Head of caudate nucleus (tissue), 42 donors: ENCODE data around the gene CORO2A.

Experiments used
- DNase-seq, 42 donors: peaks; one replicate each; pipeline versions ENCODE4 v3.0.0 to v3.0.0-alpha.2; 2020 to 2021; ENCODE audit warnings: mixed read lengths in 7 of 42
- intact Hi-C: fragments of 100-400 bp; cut with DNase I; formaldehyde crosslinking; loops from one replicate; pipeline ENCODE4 v1.15.0; 2022

The CORO2A gene, protein sequence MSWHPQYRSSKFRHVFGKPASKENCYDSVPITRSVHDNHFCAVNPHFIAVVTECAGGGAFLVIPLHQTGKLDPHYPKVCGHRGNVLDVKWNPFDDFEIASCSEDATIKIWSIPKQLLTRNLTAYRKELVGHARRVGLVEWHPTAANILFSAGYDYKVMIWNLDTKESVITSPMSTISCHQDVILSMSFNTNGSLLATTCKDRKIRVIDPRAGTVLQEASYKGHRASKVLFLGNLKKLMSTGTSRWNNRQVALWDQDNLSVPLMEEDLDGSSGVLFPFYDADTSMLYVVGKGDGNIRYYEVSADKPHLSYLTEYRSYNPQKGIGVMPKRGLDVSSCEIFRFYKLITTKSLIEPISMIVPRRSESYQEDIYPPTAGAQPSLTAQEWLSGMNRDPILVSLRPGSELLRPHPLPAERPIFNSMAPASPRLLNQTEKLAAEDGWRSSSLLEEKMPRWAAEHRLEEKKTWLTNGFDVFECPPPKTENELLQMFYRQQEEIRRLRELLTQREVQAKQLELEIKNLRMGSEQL

DNA sequence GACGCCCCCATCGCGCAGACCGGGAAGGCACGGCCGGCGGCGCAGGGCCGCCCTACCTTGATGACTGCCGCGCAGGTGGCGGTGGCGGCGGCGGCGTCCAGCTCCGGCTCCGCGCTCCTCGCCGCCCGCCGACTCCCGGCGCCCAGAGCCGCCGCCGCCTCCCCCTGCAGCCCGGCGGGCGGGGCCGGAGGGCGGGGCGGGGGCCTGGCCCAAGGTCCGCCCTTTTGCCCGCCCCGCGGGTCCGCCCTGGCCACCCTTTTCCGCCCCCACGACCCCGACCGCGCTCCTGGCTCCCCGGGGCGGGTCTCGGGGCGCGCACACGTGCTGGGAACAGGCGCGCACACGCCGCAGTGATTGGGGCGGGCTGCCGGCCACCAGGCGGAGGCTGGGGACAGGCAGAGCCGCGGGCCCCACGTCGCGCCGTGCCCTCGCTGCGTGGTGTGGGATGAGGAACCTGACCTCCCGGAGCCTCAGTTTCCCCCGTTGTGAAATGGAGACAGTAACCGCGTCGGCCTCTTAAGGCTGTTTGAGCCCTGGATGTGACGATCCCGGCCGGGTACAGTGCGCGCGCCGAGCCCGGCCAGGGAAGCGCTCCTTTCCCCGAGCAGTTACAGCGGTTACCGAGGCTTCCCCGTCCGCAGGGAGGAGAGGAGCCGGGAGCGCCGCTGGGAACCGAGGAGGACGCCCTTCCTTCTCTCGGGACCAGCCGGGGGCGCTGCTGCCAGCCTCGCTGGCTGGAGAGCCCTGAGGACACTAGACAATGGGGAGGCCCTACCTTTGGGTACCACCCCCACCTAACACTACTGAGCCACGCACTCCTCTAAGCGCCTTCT, at the start of gene CORO2A:
Gene CORO2A, minus strand, starts transcription at position 135 of the 833 bp plus-strand sequence. CDS start 34,977 bp downstream, outside the sequence.
- intact Hi-C loops = no loop called here
- peak; percentile 7 to 82 (median 60) for DNase-seq

DNA sequence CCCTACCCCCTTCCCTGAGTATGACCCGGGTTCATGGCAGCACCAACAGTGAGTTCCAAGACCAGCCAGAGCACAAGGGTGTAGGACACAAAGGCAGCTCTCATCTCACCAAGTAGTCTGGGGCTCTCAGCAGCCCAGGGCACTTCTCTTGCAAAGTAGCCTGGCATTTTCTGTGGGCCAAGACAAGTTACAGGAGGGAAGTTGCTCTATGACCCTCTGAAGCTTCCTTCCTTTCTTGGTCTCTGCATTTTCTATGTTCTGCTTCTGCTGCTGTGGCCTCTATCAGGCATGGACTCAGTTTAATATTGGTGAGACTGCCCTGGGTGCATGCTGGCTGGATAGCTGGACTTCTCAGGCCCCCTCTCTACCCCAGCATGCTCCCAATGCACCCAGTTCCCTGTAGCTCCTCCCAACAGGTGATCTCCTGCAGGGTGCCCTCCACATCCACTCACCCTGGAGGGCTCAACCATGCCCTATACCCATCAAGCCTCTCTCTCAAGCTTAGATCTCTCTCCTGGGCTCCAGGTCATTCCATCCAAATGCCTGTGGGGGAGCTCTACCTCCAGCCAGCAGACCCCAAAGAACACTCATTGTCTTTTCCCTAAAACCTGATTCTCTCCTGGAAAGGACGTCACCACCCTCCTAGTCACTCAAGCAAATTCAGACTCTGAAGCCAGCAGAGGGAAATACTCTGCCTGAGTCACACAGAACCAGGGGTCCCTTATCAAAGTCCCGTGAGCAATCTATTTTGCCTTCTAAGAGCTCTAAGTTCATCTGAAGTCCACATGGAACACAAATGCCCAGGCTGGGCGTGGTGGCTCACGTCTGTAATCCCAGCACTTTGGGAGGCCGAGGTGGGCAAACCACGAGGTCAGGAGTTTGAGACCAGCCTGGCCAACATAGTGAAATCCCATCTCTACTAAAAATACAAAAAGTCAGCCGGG, 49.2 kb upstream of the CORO2A start:
- DNase-seq = no peak
- intact Hi-C loops = no loop called here

DNA sequence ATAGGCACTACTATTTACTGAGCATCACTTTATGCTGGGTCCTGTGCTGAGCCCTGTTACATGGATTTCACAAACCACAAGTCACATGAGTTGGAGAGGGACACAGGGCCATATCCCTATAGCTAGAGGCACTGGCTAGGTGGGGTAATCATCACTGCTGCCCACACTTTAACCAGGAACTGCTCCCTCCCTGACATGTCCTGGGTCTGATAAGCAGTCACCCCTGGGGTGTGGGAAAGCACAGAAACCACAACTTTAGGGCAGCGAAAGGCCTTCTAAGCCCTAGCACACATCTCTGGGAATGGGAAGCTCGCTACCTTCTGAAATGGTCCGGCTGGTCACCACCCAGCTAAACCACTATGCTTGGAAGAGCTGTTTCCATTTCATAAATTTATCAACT, 48.0 kb upstream of the CORO2A start:
- DNase-seq = peak in 1 of 42 donors; percentile 12
- intact Hi-C loops = no loop called here

DNA sequence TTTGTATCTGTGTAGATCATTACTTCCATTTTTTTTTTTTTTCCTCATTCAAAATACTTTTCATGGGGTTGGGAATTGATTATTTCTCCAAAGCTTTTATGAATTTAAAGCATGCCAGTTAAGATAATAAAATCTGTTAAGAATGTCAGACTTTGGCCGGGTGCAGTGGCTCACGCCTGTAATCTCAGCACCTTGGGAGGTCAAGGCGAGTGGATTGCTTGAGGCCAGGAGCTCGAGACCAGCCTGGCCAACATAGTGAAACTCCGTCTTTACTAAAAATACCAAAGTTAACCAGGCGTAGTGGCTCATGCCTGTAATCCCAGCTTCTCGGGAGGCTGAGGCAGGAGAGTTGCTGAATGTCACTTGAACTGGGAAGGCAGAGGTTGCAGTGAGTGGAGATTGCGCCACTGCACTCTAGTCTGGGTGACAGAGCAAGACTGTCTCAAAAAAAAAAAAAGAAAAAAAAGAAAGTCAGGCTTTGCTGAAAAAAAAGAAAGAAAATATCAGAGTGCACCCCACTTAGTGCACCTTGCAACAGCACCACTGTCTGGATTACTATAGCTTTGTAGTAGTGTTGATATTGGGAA, 44.6 kb upstream of the CORO2A start:
- no peak for DNase-seq
- intact Hi-C loops = no loop called here

DNA sequence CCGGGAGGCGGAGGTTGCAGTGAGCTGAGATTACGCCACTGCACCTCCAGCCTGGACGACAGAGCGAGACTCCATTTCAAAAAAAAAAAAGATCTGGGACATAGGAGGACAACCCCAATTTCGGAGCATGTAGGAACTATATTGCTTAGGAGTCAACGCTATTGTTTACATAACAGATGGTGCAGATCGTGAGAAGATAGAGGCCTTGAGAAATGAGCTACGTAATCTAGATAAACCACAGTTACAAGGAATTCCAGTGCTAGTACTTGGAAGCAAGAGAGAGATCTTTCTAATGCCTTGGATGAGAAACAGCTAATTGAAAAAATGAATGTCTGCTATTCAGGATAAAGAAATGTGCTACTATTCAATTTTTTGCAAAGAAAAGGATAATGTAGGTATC, 42.7 kb upstream of the CORO2A start:
- DNase-seq = no peak
- intact Hi-C loops = no loop called here

DNA sequence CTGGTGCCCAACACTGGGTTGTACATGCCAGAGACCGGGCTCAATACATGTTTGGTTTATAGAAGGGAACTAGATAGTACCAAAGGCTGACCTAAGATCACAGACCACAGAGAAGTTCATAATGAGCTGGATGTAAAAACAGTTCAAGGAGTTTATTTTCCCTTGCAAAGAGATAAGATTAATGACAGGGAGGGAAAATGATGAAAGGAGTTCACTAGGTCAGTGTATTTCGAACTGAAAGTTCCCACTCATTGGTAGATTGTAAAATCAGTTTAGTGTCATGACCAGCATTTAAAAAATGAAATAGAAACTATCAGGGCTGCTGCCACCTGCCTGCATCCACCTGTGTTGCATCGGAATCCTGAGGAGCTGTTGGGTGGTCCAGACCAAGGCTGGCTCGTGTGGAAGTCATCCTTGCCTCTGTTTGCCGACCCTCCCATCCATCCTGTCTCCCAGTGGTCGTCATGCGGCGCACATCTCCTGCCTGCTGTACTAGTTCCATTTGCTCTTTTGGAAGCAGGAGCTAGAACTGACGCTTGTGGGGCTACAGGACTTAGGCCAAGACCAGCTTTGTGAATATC, 41.9 kb upstream of the CORO2A start:
- intact Hi-C loops = no loop called here
- no peak for DNase-seq

DNA sequence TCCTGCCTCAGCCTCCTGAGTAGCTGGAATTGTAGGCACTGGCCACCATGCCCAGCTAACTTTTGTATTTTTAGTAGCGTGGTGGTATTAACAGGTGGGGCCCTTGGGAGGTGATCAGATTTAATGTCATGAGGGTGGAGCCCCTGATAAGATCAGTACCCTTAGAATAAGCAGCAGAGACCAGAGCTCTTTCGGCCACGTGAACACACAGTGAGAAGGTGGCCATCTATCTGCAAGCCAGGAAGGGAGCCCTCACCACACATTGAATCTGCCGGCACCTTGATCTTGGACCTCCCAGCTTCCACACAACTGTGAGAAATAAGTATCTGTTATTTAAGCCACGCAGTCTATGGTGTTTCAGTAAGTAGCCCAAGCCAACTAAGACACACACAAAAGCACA, 40.5 kb upstream of the CORO2A start:
- DNase-seq = no peak
- intact Hi-C loops = no loop called here

DNA sequence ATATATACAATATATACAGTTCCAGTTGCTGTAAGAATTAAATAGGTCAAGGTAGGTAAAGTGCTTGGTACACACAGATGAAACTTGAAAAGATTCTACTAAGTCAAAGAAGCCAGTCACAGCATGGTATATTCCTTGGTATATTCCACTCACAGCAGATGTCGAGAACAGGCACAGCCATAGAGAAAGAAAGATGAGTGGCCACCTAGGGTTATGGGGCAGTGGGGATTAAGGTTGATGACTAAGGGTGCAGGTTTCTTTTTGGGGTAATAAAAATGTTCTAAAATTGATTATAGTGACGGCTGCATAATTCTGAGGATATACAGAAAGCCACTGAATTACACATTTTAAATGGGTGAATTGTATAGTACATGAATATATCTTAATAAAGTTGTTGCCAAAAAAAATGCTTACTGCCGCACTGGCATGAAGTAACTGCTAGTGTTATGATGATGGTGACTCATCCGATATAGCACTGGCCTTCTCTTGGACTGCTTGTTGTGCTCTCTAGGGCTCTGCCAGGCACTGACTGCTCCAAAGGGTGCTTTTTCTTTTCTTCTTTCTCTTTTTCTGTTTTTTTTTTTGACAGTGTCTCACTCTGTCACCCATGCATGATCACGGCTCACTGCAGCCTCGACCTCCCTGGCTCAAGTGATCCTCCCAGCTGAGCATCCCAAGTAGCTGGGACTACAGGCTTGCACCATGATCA, 39.5 kb upstream of the CORO2A start:
- peak in 4 of 42 donors; percentile 12 to 49 (median 25) for DNase-seq
- intact Hi-C loops = no loop called here

DNA sequence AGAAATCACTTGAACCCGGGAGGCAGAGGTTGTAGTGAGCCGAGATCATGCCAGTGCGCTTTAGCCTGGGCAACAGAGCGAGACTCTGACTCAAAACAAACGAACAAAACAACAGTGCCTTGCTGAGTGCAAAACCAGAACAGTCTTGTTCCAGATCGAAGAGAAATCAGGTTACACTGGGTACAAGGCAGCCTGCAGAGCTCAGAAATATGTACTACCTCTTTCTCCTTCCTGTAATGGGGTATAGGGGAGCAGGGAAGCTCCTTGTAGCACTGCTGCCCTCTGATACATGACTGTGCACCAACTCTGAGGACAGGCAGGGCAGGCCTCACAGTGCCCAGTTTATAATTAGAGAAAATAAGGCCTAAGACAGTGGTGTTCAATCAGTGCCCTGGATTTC, 38.4 kb upstream of the CORO2A start:
- DNase-seq = no peak
- intact Hi-C loops = no loop called here

DNA sequence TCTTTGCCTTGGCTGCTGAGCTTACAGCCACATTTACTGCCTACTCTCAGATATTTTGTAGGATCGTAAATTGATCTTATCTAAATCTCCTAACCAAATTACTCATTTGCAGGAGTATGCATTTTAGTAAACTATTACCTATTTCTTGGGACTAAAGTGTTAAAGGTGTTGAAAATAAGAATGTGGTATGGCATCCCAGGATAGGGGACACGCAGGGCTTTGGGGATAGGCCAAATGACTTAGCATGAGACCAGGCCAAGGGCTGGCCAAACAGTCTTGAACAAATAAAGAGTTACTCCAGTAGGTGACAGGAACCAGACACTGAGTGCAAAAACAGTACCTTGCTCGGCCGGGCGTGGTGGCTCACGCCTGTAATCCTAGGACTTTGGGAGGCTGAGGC, 37.9 kb upstream of the CORO2A start:
- intact Hi-C loops = no loop called here
- DNase-seq = no peak

DNA sequence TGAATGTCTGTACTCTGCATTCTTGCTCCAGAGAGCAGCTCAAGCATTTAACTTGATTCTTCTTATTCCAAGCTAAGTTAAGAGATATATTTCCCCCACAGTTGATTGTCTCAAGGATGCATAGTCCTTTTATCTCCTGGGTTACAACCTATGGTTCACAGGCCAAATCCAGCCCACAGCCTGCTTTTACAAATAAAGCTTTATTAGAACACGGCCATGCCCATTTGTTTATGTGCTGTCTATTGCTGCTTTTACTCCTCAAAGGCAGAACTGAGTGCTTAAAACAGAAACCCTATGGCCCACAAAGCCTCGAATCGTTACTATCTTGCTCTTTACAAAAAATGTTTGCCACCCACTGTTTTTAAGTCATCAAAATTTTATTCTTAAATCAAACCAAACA, 37.2 kb upstream of the CORO2A start:
- no peak for DNase-seq
- intact Hi-C loops = no loop called here

DNA sequence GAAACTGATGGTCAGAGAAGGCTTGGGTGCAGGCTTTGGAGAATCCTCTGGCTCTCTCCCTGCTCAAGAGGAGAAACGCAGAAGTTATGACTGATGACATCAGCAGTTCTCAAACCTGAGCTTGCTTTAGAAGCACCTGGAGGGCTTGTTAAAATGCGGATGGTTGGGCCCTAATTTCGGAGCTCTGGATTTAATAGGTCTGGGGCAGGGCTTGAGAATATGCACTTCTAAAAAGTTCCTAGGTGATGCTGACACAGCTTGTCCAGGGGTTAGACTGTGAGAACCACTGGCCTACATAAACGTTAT, 36.6 kb upstream of the CORO2A start:
- intact Hi-C loops = no loop called here
- no peak for DNase-seq

DNA sequence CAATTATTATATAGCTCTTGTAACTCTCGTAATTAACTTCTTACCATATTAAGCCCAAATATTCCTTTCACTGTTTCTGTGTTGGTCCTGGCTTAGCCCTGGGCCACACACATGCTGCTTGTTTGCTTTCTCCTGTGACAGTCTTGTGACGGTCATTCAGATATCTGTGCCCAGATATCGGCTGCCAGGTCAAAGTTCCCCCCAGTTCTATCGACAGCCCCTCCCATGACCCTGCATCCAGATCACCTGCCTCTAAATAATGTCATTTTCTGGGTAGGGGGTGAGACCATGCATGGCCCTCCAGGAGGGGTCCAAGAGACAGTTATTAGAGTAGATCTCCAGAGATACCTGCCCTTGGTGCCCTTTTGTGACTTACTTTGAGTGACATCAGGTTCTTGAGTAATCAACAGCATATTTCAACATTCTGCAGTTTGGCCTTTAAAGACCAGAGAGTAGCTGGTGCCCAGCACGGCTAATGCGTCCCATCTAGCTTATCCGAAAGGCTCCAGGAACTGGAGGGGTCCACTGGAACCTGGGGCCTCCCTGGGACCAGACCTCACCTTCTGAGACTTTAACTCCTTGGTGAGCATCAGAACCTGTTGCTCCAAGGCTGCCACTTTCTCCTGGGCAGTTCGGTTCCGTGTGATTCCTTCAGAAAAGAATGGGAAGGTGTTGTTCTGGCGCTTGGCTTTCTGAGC, 36.1 kb upstream of the CORO2A start:
- intact Hi-C loops = no loop called here
- no peak for DNase-seq

DNA sequence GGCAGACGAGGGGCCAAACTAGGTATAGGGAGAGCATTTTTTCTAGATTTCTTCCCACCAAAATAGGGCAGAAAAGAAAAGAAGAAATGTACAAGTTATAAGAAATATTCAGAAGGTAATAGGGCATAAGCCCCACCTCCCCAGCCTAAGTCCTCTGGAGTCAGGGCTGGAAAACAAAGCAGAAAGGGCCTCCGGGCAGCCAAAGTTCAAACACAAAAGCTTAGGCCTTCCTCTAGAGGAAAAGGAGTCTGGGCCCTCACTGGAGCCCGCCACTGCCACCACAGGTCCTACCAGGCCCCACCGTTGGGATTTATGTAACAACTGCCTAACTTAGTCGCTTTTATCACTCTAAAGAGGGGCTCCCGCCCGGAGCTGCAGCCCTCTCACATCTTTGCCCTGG, 35.4 kb upstream of the CORO2A start:
- intact Hi-C loops = no loop called here
- no peak for DNase-seq

DNA sequence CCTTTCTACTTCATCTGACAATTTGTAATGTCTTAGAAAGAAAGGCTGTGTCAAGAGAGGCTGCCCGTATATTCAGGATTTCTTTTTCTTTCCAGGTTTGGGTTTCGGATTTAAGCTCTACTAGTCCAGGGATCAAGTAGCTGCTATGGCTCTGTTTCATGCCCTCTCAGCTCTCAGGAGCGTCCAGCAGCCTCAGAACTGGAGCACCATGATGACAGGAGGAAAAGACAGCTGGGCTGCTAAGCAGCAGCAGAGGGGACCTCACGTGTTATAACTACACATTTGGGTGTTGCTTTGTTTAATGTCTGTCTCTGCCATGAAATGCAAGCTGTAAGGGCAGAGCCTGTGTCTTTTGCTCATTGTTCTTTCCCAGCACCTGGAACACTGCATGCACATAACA, 34.5 kb upstream of the CORO2A start:
- DNase-seq = no peak
- intact Hi-C loops = no loop called here

DNA sequence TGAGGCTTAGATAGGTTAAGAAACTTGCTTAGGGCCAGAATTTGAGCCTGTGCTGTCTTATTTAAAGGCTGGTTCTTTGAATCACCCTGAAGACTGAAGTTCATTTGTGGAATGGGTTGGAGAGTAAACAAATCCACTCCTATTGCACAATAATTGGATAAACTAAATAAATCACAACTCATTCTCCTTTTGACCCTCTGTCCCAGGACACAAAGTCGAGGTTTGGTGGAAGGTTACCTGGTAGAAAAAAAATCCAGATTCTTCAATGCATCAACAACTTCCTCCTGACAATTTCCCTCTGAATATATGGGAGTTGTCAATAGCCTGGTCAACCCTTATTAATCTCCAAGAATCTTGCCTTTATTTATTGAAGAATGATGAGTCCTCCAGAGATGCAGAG, 34.1 kb upstream of the CORO2A start:
- no peak for DNase-seq
- intact Hi-C loops = no loop called here

DNA sequence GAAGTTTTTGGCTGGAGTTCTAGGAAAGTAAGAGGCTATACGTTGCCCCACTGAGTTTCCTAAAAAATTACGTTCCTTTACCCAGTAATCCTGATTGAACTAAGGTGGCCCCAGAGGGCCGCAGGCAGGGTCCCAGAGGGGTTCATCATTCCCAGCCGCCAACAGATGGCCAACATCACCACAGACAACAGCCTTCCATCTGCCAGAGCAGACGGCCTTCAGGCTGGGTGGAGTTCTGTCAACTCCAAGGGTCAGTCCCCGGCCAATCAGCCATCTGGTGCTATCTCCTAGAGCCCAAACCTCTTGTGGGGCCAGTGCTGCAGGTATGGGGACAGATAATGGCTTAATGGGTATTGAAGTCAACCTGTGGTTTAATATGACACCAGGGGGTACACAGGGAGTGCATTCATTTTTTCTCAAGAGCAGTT, 32.6 kb upstream of the CORO2A start:
- no peak for DNase-seq
- intact Hi-C loops = no loop called here
